GM18868 (cell line): ENCODE measurements around the gene TNS2.
"Not testable (repeated sequence)": the region's sequence is repeated elsewhere in the genome, so short reads cannot be mapped to it uniquely, and the experiment has no call there.

ENCODE experiments used
- ATAC-seq: cut with Tn5 transposase; IDR thresholded peaks from one replicate; pipeline ENCODE4 v1.9.1; 2021; ENCODE audit warnings: mild to moderate bottlenecking, moderate library complexity; ENCODE audit not compliant: unreplicated experiment

Gene TNS2

DNA sequence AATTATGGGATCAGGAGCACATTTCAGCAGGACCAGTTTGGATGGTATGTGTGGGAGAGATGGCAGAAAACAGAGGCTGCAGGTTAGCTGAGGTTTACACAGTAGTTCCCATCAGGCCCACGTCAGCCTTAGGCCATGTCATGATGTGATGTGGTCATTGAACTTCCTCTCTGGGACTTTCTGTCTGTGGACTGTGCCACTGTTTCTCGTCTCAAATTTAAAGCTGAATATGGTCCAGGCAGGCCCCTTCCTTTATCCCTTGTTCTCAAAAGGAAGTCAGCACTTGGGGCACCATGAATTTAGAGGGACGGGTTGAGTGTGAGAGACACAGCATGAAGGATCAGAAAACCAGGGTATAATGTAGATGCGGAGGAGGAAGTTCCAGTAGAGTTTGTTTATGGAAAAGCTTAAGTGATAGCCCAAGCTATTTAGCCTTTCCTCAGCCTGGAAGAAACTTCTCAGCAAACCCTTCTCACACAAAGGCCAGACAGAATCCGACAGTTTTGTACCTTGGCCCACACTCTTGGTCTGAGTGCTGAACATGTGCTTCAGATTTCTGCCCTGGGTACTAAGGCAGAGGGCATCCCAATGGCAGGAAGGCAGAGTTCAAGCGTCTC is 44.0 kb downstream of the TNS2 start:
- no peak for ATAC-seq

DNA sequence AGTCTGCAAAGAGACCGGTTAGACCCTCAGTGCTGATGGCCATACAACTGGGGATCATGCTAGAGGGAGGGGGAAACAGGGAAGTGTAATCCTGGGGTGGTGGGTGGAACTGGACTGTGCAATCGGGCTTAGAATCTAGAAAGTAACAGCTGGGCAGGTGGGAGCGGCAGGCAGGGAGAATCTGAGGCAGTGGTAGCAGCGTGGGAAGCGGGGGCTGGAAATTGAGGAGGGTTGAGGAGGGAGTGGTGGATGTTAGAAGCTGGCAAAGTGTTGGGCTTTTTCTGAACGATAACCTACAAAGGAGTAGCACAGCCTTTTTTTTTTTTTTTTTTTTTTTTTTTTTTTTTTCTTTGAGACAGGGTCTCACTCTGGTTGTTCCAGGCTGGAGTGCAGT is 44.5 kb downstream of the TNS2 start:
- no peak for ATAC-seq

GRCh38 chr12:53094796-53095595 is 45.1 kb downstream of the TNS2 start:
- not testable (repeated sequence) for ATAC-seq

- not testable (repeated sequence) for ATAC-seq
Observed at GRCh38 chr12:53095596-53095895, 45.7 kb downstream of the TNS2 start.

- ATAC-seq, result no peak
Observed at GRCh38 chr12:53096089-53096741, 46.4 kb downstream of the TNS2 start.

- ATAC-seq, result no peak
Observed at GRCh38 chr12:53096759-53097158, 46.9 kb downstream of the TNS2 start.

- ATAC-seq, result no peak
Observed at GRCh38 chr12:53097207-53097563, 47.3 kb downstream of the TNS2 start.

GRCh38 chr12:53097564-53098353 is 47.9 kb downstream of the TNS2 start, which contains the start of gene IGFBP6:
Gene IGFBP6, plus strand, starts transcription at chr12:53097667. Its CDS starts 51 bp downstream, at chr12:53097718.
- ATAC-seq, result no peak

- no peak for ATAC-seq
Observed at GRCh38 chr12:53098354-53098981, 48.6 kb downstream of the TNS2 start.

DNA sequence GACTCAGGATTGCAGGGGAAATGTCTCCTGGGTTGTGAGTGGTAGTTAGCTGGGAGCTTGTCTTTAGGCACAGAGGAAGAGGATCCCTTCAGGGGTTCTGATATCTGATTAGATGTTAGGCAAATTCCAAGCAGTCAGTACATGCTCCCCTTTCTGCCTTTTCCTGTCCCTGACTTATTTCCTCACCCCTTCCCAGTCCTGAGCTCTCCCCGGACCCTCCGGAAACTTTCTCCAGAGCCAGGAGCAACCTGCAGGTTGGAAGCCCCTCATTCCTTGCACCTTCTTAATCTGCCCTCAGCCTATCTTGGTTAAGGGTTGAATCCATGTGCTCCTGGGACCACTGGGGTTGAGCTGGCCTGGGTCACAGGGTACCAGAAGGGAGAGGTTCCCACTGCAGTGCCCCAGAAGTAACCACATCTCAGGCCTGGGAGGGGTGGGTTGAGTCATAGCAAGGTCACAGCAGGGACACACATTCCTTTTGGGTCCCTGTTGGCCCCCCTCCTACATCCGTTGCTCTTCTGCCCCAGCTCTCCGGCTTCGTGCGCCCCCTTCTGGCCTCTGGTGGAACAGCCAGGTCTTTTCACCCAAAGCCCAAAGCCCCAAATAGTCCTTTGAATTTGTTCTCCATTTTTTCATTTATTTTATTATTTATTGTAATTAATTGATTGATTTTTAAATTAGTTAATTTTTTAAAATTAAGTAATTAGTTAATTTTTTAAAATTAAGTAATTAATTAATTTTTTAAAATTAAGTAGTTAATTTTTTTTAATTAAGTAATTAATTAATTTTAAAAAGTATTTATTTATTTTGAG is 49.4 kb downstream of the TNS2 start:
- ATAC-seq, result no peak

- no peak for ATAC-seq
Observed at GRCh38 chr12:53100466-53101151, 50.7 kb downstream of the TNS2 start.

DNA sequence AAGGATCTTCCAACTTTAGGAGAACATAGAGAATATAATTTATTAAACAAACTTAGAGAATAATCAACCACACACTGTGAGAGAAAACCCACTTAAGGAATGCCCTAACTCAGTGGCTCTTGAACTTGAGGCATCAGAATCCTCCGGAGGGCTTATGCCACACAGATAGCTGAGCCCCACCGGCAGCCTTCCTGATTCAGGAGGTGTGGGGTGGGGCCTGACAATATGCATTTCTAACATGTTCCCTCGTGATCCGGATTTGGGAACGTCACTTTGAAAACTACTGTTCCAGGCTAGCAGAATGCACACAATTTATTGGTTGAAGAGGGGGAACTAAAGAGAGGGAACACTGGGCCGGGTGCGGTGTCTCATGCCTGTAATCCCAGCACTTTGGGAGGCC is 51.4 kb downstream of the TNS2 start:
- ATAC-seq, result no peak

- ATAC-seq, result no peak
Observed at GRCh38 chr12:53101931-53102781, 52.3 kb downstream of the TNS2 start.

DNA sequence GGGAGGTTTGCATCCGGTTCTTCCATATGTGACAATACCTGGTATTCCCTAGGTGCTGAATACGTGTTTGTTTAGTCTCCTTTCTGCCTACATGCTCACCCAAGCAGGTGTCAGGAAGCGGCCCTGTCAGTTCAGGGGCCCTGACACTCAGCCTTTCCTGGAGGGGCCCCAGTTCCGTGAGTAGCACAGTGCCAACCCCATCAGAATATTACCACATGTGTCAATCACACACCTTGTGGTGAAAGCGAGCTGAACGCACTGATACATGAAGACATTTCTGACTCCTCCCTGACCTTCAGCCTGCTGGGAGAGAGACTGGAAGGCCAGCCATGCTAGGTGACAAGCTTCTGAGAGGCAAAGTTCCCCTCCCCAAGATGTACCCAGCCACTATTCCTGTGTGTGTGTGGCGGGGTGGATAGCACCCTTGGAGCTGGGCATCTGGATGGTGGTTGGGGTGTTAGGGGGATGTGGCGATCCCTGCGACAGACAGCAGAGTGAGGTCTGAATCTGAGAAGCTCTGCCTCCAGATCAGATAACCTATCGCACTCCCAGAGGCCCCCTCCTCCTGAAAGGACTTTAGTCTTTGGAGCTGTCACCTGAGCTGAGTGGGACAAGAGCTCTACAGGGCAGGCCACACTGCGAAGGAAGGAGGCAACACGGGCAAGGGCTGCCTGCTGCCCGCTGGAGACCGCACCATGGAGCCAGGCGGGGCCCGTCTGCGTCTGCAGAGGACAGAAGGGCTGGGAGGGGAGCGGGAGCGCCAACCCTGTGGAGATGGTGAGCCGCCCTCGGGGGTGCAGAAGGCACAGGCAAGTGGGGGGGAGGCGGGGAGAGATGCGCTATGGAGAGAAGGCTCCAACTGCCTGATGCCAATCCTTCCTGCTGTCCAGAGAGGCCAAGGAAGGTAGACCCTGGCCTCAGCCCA is 53.3 kb downstream of the TNS2 start, which contains the start of gene SOAT2:
Gene SOAT2 (plus strand): TSS at position 604 of the 925 bp plus-strand sequence. CDS start 92 bp downstream, at position 696.
- ATAC-seq, result peak; percentile 43

GRCh38 chr12:53103860-53104305 is 54.0 kb downstream of the TNS2 start:
- ATAC-seq, result no peak

DNA sequence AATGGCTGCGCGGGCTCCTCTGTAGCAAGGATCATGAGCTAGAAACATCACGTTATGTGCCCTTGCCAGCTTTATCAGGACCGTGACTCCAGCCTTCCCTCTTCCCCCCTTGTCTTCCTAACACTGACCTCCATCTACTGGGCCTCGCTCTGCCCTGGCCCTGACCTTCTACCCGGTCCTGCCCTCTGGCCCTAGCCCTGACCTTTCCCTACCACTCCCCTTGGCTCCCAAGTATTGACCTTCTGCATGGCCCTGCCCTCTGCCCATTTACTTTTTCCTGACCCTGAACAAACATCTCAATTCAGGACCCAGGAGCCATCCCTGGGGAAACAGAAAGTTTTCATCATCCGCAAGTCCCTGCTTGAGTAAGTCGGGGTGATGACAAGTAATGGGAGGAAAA is 55.4 kb downstream of the TNS2 start:
- ATAC-seq, result no peak

GRCh38 chr12:53105712-53106439 is 56.0 kb downstream of the TNS2 start:
- no peak for ATAC-seq
